Activated CD4-positive, alpha-beta memory T cell treated with anti-CD3 and anti-CD28 coated beads, Interleukin-2, amount 10 ng/mL, durations not matched to agents 7 days and 5 days (primary cell): ENCODE results near the gene DSC2. TPM values are rescaled to one million over a fixed set of nuclear protein-coding genes. Genes with fewer than 3 reads are reported as not detected.
A peak's percentile ranks its signal among the peaks of the same experiment; 100 is the strongest.
"Not testable (repeated sequence)": the region's sequence is repeated elsewhere in the genome, so short reads cannot be mapped to it uniquely, and the experiment has no call there.

Source experiments
- CTCF ChIA-PET: fragments of 350-600 bp; sonication (Branson Sonifier 250); formaldehyde crosslinking; loops from one replicate; lab custom pipeline; 2021; ENCODE audit warnings: antibody characterized with exemption, inconsistent platforms; lab: Charles Lee
- POLR2A ChIA-PET: fragments of 350-600 bp; sonication (Branson Sonifier 250); formaldehyde crosslinking; loops from one replicate; lab custom pipeline; 2021; ENCODE audit warnings: antibody characterized with exemption; lab: Charles Lee
- DNase-seq: peaks from one replicate; pipeline ENCODE4 v3.0.0-alpha.2; 2020
- H3K27ac Mint-ChIP-seq: one replicate; pipeline ENCODE4 v1.8.0; 2021; ENCODE audit warnings: mild to moderate bottlenecking, mixed read lengths
- H3K27me3 Mint-ChIP-seq: one replicate; pipeline ENCODE4 v1.8.0; 2021; ENCODE audit warnings: mixed read lengths
- H3K36me3 Mint-ChIP-seq: one replicate; pipeline ENCODE4 v1.8.0; 2021; ENCODE audit warnings: low read depth, mixed read lengths
- H3K4me1 Mint-ChIP-seq: one replicate; pipeline ENCODE4 v1.8.0; 2021; ENCODE audit warnings: mixed read lengths
- H3K4me3 Mint-ChIP-seq: one replicate; pipeline ENCODE4 v1.8.0; 2021; ENCODE audit warnings: mild to moderate bottlenecking, mixed read lengths
- H3K9me3 Mint-ChIP-seq: one replicate; pipeline ENCODE4 v1.8.0; 2021; ENCODE audit warnings: mixed read lengths
- total RNA-seq, 2 experiments: library from RNA; stranded (reverse); gene quantifications; one replicate each; pipeline ENCODE4 v1.2.3, GENCODE V29; 2021

Gene DSC2
- total RNA-seq, 2 experiments from 2014 or later: not detected

DNA sequence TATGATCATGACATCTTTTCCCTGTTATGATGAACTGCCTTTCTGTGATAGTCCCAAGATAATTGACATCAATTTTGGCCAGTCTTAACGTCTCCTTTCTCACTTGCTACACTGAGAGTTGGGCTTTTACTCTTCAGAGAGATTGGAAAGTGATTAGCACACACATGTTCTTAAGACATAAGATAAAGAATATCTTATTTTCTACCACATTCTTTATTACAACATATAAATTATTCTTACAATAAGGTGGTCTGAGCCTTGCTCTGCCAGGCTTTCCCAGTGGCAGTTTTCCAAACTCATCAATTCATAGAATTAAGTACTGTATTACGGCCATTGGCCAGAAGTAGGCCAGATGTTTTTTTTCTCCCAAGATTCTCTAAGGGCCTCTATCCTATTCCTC is 54.0 kb downstream of the DSC2 start:
- DNase-seq: no peak
- Mint-ChIP-seq H3K4me1 (no peaks in the 10 kb centered on the region), H3K27me3 (peaks cover 3% of the 10 kb centered on the region), H3K4me3 (no peak overlapping the region), H3K9me3 (peaks cover 12% of the 10 kb centered on the region), H3K27ac (no peak overlapping the region), H3K36me3 (no peaks in the 10 kb centered on the region)
- CTCF ChIA-PET: no interaction called here
- POLR2A ChIA-PET: no interaction called here

GRCh38 chr18:31046916-31047315 is 55.3 kb downstream of the DSC2 start:
- Mint-ChIP-seq H3K9me3 (peaks cover 6% of the 10 kb centered on the region), H3K27me3 (peaks cover 10% of the 10 kb centered on the region), H3K36me3 (no peaks in the 10 kb centered on the region), H3K4me3 (no peak overlapping the region), H3K27ac (no peak overlapping the region), H3K4me1 (no peaks in the 10 kb centered on the region)
- DNase-seq: no peak
- POLR2A ChIA-PET: no interaction called here
- CTCF ChIA-PET: no interaction called here

- H3K27me3 Mint-ChIP-seq: peaks cover 22% of the 10 kb centered on the region
- ChIA-PET CTCF (no interaction called here), POLR2A (no interaction called here)
- H3K27ac Mint-ChIP-seq: no peak overlapping the region
- no peaks in the 10 kb centered on the region for H3K4me1 Mint-ChIP-seq
- no peak for DNase-seq
- H3K36me3 Mint-ChIP-seq: no peaks in the 10 kb centered on the region
- H3K9me3 Mint-ChIP-seq: peaks cover 2% of the 10 kb centered on the region
- H3K4me3 Mint-ChIP-seq: no peak overlapping the region
Measured at GRCh38 chr18:31045599-31045998, 56.6 kb downstream of the DSC2 start.

- ChIA-PET CTCF (no interaction called here), POLR2A (no interaction called here)
- H3K36me3 Mint-ChIP-seq: no peaks in the 10 kb centered on the region
- no peaks in the 10 kb centered on the region for H3K4me1 Mint-ChIP-seq
- H3K27me3 Mint-ChIP-seq: peaks cover 23% of the 10 kb centered on the region
- no peak overlapping the region for H3K4me3 Mint-ChIP-seq
- H3K9me3 Mint-ChIP-seq: peaks cover 2% of the 10 kb centered on the region
- no peak for DNase-seq
- H3K27ac Mint-ChIP-seq: no peak overlapping the region
Measured at GRCh38 chr18:31044926-31045325, 57.3 kb downstream of the DSC2 start.

- H3K36me3 Mint-ChIP-seq: no peaks in the 10 kb centered on the region
- H3K4me3 Mint-ChIP-seq: no peak overlapping the region
- H3K9me3 Mint-ChIP-seq: peaks cover 2% of the 10 kb centered on the region
- H3K4me1 Mint-ChIP-seq: no peaks in the 10 kb centered on the region
- DNase-seq: no peak
- no peak overlapping the region for H3K27ac Mint-ChIP-seq
- ChIA-PET POLR2A (no interaction called here), CTCF (no interaction called here)
- peaks cover 23% of the 10 kb centered on the region for H3K27me3 Mint-ChIP-seq
Measured at GRCh38 chr18:31043709-31044108, 58.5 kb downstream of the DSC2 start.

GRCh38 chr18:31042406-31043181 is 59.6 kb downstream of the DSC2 start, which contains the start of gene DSC3:
TSS of gene DSC3 (minus strand) at chr18:31042742. CDS start at chr18:31042660, 82 bp downstream.
- POLR2A ChIA-PET: no interaction called here
- H3K4me3 Mint-ChIP-seq: no peak within 1 kb of the TSS
- CTCF ChIA-PET: no interaction called here
- H3K36me3 Mint-ChIP-seq: no peaks in the 10 kb centered on the region
- peaks cover 2% of the 10 kb centered on the region for H3K9me3 Mint-ChIP-seq
- DNase-seq: no peak
- peaks cover 23% of the 10 kb centered on the region for H3K27me3 Mint-ChIP-seq
- no peaks in the 10 kb centered on the region for H3K4me1 Mint-ChIP-seq
- peak within 1 kb of the TSS; percentile 40 for H3K27ac Mint-ChIP-seq

- ChIA-PET CTCF (no interaction called here), POLR2A (no interaction called here)
- Mint-ChIP-seq H3K4me3 (no peak overlapping the region), H3K27me3 (peaks cover 23% of the 10 kb centered on the region), H3K27ac (no peak overlapping the region), H3K4me1 (no peaks in the 10 kb centered on the region), H3K9me3 (peaks cover 2% of the 10 kb centered on the region), H3K36me3 (no peaks in the 10 kb centered on the region)
- no peak for DNase-seq
Measured at GRCh38 chr18:31042084-31042405, 60.2 kb downstream of the DSC2 start.

GRCh38 chr18:31041271-31042083 is 60.7 kb downstream of the DSC2 start:
- H3K9me3 Mint-ChIP-seq: peaks cover 2% of the 10 kb centered on the region
- H3K4me3 Mint-ChIP-seq: no peak overlapping the region
- ChIA-PET POLR2A (no interaction called here), CTCF (no interaction called here)
- peak overlapping the region; percentile 28 for H3K27ac Mint-ChIP-seq
- DNase-seq: no peak
- H3K36me3 Mint-ChIP-seq: no peaks in the 10 kb centered on the region
- peaks cover 23% of the 10 kb centered on the region for H3K27me3 Mint-ChIP-seq
- no peaks in the 10 kb centered on the region for H3K4me1 Mint-ChIP-seq

- peaks cover 23% of the 10 kb centered on the region for H3K27me3 Mint-ChIP-seq
- no peak overlapping the region for H3K27ac Mint-ChIP-seq
- POLR2A ChIA-PET: no interaction called here
- DNase-seq: no peak
- H3K4me3 Mint-ChIP-seq: no peak overlapping the region
- H3K9me3 Mint-ChIP-seq: peaks cover 2% of the 10 kb centered on the region
- CTCF ChIA-PET: no interaction called here
- H3K4me1 Mint-ChIP-seq: no peaks in the 10 kb centered on the region
- no peaks in the 10 kb centered on the region for H3K36me3 Mint-ChIP-seq
Measured at GRCh38 chr18:31040686-31041270, 61.4 kb downstream of the DSC2 start.

DNA sequence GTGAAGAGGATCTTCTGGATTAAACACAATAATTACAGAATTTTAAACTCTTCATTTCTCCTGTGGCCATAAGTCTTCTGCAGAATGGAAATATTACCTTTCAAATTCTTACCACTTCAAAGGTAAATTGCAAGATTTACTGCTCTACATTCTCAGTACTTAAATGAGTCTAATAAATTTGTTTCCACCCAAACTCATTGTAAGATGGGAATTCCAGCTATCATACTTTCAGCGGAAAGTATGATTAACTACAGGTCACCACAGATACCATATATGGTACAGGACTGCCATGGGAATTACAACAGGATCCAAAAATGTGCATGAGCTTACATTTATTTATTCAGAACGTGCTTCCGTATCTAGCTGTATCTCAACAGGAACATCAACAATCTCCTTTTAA is 62.8 kb downstream of the DSC2 start:
- H3K36me3 Mint-ChIP-seq: no peaks in the 10 kb centered on the region
- peaks cover 2% of the 10 kb centered on the region for H3K9me3 Mint-ChIP-seq
- H3K27ac Mint-ChIP-seq: no peak overlapping the region
- POLR2A ChIA-PET: no interaction called here
- CTCF ChIA-PET: no interaction called here
- H3K27me3 Mint-ChIP-seq: peaks cover 23% of the 10 kb centered on the region
- no peaks in the 10 kb centered on the region for H3K4me1 Mint-ChIP-seq
- DNase-seq: no peak
- H3K4me3 Mint-ChIP-seq: no peak overlapping the region

- CTCF ChIA-PET, H3K36me3 Mint-ChIP-seq, POLR2A ChIA-PET, H3K4me3 Mint-ChIP-seq, DNase-seq, H3K27ac Mint-ChIP-seq, H3K4me1 Mint-ChIP-seq, H3K9me3 Mint-ChIP-seq: not testable (repeated sequence)
- peaks cover 18% of the 10 kb centered on the region for H3K27me3 Mint-ChIP-seq
Measured at GRCh38 chr18:31037686-31038085, 64.5 kb downstream of the DSC2 start.

GRCh38 chr18:31034541-31034940 is 67.7 kb downstream of the DSC2 start:
- no peaks in the 10 kb centered on the region for H3K36me3 Mint-ChIP-seq
- DNase-seq: no peak
- no peak overlapping the region for H3K27ac Mint-ChIP-seq
- H3K4me3 Mint-ChIP-seq: no peak overlapping the region
- no peaks in the 10 kb centered on the region for H3K9me3 Mint-ChIP-seq
- H3K4me1 Mint-ChIP-seq: no peaks in the 10 kb centered on the region
- H3K27me3 Mint-ChIP-seq: no peaks in the 10 kb centered on the region
- CTCF ChIA-PET: no interaction called here
- POLR2A ChIA-PET: no interaction called here

DNA sequence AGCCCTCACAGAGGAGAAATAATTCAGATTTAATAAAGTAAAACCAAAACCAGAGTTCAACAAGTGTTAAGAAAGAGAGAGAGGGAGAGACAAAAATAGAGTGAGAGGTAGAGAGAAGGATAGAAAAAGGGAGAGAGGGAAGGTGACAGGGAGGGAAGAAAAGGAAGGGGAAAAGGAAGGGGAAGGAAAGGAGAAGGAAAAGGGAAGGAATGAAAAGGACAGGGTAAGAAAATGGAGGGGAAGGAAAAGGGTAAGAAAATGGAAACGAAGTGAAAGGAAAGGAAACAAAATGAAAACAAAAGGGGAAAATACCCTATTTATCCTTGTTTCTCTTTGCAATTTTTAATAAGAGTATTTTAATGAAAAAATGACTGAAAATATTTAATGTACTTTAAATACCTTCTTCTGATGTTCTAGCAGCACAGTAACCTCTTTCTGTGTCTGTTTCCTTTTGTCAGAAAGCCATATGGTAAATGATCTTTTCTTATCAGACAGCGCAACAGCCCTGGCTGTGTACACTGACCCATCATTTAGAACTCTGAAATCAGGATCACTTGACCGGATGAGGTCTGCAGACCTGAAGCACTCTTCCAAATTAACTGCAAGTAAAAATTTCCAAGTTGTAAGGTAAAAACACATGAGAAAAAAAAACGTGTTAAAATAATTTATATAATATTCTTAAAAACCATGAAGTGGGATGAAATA is 71.5 kb downstream of the DSC2 start:
- H3K9me3 Mint-ChIP-seq: no peaks in the 10 kb centered on the region
- no peaks in the 10 kb centered on the region for H3K4me1 Mint-ChIP-seq
- no peak for DNase-seq
- H3K27me3 Mint-ChIP-seq: no peaks in the 10 kb centered on the region
- no peak overlapping the region for H3K27ac Mint-ChIP-seq
- H3K36me3 Mint-ChIP-seq: no peaks in the 10 kb centered on the region
- H3K4me3 Mint-ChIP-seq: no peak overlapping the region
- ChIA-PET CTCF (no interaction called here), POLR2A (no interaction called here)
